Measurements from ENCODE around the gene ENTHD1. TPM values are rescaled to one million over a fixed set of nuclear protein-coding genes. Genes with fewer than 3 reads are reported as not detected.

The ENTHD1 gene
- total RNA-seq, 4 donors from 2014 or later: not detected

GRCh38 chr22:39940757-39941305 lies 47.3 kb upstream of the ENTHD1 start:
- 67% methylated on average over 9 of the region's 9 CpGs for WGBS
- peaks cover 9% of the 10 kb centered on the region for H3K27me3 ChIP-seq
- no peaks in the 10 kb centered on the region for H3K4me1 ChIP-seq
- H3K9me3 ChIP-seq: no peaks in the 10 kb centered on the region
- H3K4me3 ChIP-seq: no peak overlapping the region
- H3K36me3 ChIP-seq: no peaks in the 10 kb centered on the region
- no peak overlapping the region for H3K27ac ChIP-seq
- no peak for DNase-seq (ENCODE audit: low spot score in 2 of 2)
- TF ChIP-seq POLR2A (IDR thresholded peaks at IDR 0.05) (no peak), EP300 (IDR thresholded peaks at IDR 0.05) (no peak), POLR2AphosphoS5 (IDR thresholded peaks at IDR 0.05) (no peak), CTCF (IDR thresholded peaks at IDR 0.05) (no peak)

GRCh38 chr22:39939830-39940229 lies 46.3 kb upstream of the ENTHD1 start:
- no peaks in the 10 kb centered on the region for H3K36me3 ChIP-seq
- H3K9me3 ChIP-seq: no peaks in the 10 kb centered on the region
- 92% methylated on average over 3 of the region's 3 CpGs for WGBS
- no peaks in the 10 kb centered on the region for H3K4me1 ChIP-seq
- H3K27me3 ChIP-seq: peaks cover 9% of the 10 kb centered on the region
- no peak for DNase-seq (ENCODE audit: low spot score in 2 of 2)
- no peak overlapping the region for H3K27ac ChIP-seq
- TF ChIP-seq CTCF (IDR thresholded peaks at IDR 0.05) (no peak), EP300 (IDR thresholded peaks at IDR 0.05) (no peak), POLR2AphosphoS5 (IDR thresholded peaks at IDR 0.05) (no peak), POLR2A (IDR thresholded peaks at IDR 0.05) (no peak)
- no peak overlapping the region for H3K4me3 ChIP-seq

DNA sequence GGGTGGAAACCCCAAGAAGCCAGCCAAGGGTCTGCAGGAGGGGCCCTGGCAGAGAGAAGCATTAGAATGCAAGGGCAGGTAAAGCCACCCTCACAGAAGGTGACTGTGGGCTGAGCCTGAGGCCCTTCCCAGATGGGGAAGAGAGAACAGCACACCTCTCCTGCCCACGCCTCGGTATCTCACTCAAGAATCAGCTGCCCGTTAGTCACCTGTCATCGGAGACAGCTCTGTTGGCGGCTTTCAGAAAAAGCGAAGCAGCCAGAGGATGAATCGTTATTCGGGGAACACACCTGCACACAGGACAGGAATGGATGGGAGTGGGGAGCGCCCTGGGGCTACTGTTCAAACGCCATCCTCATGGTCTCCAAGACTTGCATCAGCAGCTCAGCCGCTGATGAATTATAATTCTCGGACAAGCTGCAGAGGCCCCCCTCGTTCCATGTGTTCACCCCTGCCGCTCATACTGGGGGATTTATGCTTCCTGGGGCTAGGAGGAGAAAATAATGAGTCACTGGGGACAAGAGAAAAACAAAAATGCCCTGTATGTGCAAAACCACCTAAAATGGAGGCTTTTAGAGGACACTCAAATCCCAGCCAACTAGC lies 45.0 kb upstream of the ENTHD1 start:
- Histone ChIP-seq H3K4me3 (no peak overlapping the region), H3K27ac (no peak overlapping the region), H3K36me3 (no peaks in the 10 kb centered on the region), H3K9me3 (no peaks in the 10 kb centered on the region), H3K4me1 (no peaks in the 10 kb centered on the region), H3K27me3 (peaks cover 13% of the 10 kb centered on the region)
- 55% methylated on average over 14 of the region's 14 CpGs for WGBS
- no peak for DNase-seq (ENCODE audit: low spot score in 2 of 2)
- TF ChIP-seq POLR2AphosphoS5 (IDR thresholded peaks at IDR 0.05) (no peak), POLR2A (IDR thresholded peaks at IDR 0.05) (no peak), EP300 (IDR thresholded peaks at IDR 0.05) (no peak), CTCF (IDR thresholded peaks at IDR 0.05) (no peak)

- Histone ChIP-seq H3K36me3 (no peaks in the 10 kb centered on the region), H3K4me3 (no peak overlapping the region), H3K27me3 (peaks cover 13% of the 10 kb centered on the region), H3K4me1 (no peaks in the 10 kb centered on the region), H3K27ac (no peak overlapping the region), H3K9me3 (no peaks in the 10 kb centered on the region)
- no peak for DNase-seq (ENCODE audit: low spot score in 2 of 2)
- 75% methylated on average over 3 of the region's 3 CpGs for WGBS
- TF ChIP-seq POLR2A (IDR thresholded peaks at IDR 0.05) (no peak), EP300 (IDR thresholded peaks at IDR 0.05) (no peak), POLR2AphosphoS5 (IDR thresholded peaks at IDR 0.05) (no peak), CTCF (IDR thresholded peaks at IDR 0.05) (no peak)
These were observed 44.3 kb upstream of the ENTHD1 start for GRCh38 chr22:39937906-39938305.

- H3K27ac ChIP-seq: no peak overlapping the region
- H3K4me1 ChIP-seq: peaks cover 4% of the 10 kb centered on the region
- no peaks in the 10 kb centered on the region for H3K9me3 ChIP-seq
- peaks cover 13% of the 10 kb centered on the region for H3K27me3 ChIP-seq
- DNase-seq (ENCODE audit: low spot score in 2 of 2): no peak
- TF ChIP-seq CTCF (IDR thresholded peaks at IDR 0.05): no peak
- no peak for TF ChIP-seq EP300 (IDR thresholded peaks at IDR 0.05)
- TF ChIP-seq POLR2AphosphoS5 (IDR thresholded peaks at IDR 0.05): no peak
- TF ChIP-seq POLR2A (IDR thresholded peaks at IDR 0.05): no peak
- 69% methylated on average over 6 of the region's 6 CpGs for WGBS
- no peaks in the 10 kb centered on the region for H3K36me3 ChIP-seq
- no peak overlapping the region for H3K4me3 ChIP-seq
These were observed 43.1 kb upstream of the ENTHD1 start for GRCh38 chr22:39936523-39937145.

All from suprapubic skin (tissue), 4 donors.